Measurements from ENCODE around the gene FRMD4A.
"Not testable (repeated sequence)": the region's sequence is repeated elsewhere in the genome, so short reads cannot be mapped to it uniquely, and the experiment has no call there.

FRMD4A gene

GRCh38 chr10:13924040-13924725, 406.5 kb downstream of the FRMD4A start:
- no peak for DNase-seq (ENCODE audit: low read depth in 1 of 2, low spot score in 1 of 2)

- no peak for DNase-seq (ENCODE audit: low read depth in 1 of 2, low spot score in 1 of 2)
These were observed 408.1 kb downstream of the FRMD4A start for GRCh38 chr10:13922586-13922985.

DNA sequence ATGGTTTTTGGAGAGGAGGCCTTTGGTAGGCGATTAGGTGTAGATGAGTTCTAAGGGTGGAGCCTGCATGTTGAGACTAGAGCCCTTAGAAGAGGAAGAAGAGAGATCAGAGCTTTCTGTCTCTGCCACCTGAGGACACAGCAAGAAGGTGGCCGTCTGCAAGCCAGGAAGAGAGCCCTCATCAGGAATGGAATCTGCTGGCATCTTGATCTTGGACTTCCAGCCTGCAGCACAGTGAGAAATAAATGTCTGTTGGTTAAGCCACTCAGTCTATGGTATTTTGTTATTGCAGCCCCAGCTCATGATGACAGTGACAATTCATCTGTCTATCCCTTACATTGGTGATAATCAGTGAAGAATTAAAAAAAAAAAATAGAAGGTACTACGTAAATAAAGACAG, 408.8 kb downstream of the FRMD4A start:
- no peak for DNase-seq (ENCODE audit: low read depth in 1 of 2, low spot score in 1 of 2)

DNA sequence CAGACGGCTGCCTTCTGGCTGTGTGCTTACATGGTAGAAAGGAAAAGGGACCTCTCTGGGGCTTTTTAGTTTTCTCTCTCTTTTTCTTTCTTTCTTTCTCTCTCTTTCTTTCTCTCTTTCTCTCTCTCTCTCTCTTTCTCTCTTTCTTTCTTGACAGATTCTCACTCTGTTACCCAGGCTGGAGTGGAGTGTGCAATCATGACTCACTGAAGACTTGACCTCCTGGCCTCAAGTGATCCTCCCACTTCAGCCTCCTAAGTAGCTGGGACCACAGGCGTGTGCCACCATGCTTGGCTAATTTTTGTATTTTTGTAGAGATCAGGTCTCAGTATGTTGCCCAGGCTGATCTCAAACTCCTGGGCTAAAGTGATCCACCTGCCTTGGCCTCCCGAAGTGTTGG, 409.6 kb downstream of the FRMD4A start:
- DNase-seq (ENCODE audit: low read depth in 1 of 2, low spot score in 1 of 2), result not testable (repeated sequence)

- no peak for DNase-seq (ENCODE audit: low read depth in 1 of 2, low spot score in 1 of 2)
These were observed 410.3 kb downstream of the FRMD4A start for GRCh38 chr10:13920465-13920864.

GRCh38 chr10:13920031-13920430, 410.7 kb downstream of the FRMD4A start:
- DNase-seq (ENCODE audit: low read depth in 1 of 2, low spot score in 1 of 2), result no peak

- DNase-seq (ENCODE audit: low read depth in 1 of 2, low spot score in 1 of 2), result no peak
These were observed 412.9 kb downstream of the FRMD4A start for GRCh38 chr10:13917791-13918190.

DNA sequence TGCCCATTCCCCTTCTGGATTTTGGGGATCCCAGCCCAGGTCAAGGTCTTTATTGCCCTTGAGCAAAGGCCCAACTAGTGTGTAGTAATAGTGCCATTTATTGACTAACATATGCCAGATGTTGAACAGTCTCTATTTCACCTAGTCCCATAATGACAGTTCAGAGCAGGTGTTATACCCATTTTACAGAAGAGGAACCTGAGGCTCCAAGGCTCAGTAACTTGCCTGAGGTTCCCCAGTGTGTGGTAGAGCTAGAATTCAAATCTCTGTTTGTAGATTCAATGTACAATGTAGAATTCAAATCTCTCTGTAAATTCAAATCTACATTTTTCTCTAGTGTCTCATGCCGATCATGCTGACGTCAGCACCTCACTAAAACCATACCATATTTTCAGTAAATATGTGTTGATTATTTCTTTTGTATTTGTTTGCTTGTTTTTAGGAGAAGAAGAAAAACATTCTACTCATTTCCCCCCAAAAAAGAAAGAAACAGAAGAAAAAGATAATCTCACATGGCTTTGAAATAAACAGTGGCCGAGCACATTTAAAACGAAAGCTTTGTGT, 414.3 kb downstream of the FRMD4A start:
- DNase-seq (ENCODE audit: low read depth in 1 of 2, low spot score in 1 of 2), result no peak

- DNase-seq (ENCODE audit: low read depth in 1 of 2, low spot score in 1 of 2), result no peak
These were observed 415.0 kb downstream of the FRMD4A start for GRCh38 chr10:13915710-13916109.

GRCh38 chr10:13913897-13914296, 416.8 kb downstream of the FRMD4A start:
- no peak for DNase-seq (ENCODE audit: low read depth in 1 of 2, low spot score in 1 of 2)

DNA sequence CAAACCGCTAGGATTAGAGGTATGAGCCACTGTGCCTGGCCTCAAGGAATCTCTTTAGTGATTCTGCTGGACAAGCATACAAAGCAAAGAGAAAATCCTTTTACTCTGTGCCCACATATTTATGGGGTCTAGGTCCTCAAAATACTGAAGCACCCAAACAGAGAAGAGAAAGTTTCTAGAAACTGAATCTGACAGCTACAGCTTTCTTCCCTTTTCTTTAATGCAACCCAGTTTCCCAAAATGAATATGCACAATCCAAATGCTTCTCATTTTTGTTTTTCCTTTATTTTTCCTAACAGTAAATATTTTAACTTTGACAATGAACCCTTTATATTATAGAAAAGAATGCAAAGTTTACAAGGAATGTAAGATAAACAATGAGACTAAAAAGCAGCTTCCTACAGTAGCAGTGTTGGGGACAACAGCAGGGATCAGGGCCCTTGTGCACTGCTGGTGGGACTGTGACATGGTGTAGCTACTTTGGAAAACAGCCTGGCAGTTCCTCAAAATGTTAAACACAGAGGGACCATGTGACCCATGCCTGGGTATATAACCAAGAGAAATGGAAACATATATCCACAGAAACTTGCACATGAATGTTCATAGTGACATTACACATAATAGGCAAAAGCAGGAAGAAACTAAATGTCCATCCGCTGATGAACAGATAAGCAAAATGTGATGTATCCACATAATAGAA, 418.8 kb downstream of the FRMD4A start:
- DNase-seq (ENCODE audit: low read depth in 1 of 2, low spot score in 1 of 2), result no peak

GRCh38 chr10:13909516-13910258, 421.0 kb downstream of the FRMD4A start:
- DNase-seq (ENCODE audit: low read depth in 1 of 2, low spot score in 1 of 2), result no peak

GRCh38 chr10:13908475-13908874, 422.2 kb downstream of the FRMD4A start:
- DNase-seq (ENCODE audit: low read depth in 1 of 2, low spot score in 1 of 2), result no peak

GRCh38 chr10:13907570-13907969, 423.2 kb downstream of the FRMD4A start:
- DNase-seq (ENCODE audit: low read depth in 1 of 2, low spot score in 1 of 2), result no peak

GRCh38 chr10:13905281-13905680, 425.4 kb downstream of the FRMD4A start:
- no peak for DNase-seq (ENCODE audit: low read depth in 1 of 2, low spot score in 1 of 2)

DNA sequence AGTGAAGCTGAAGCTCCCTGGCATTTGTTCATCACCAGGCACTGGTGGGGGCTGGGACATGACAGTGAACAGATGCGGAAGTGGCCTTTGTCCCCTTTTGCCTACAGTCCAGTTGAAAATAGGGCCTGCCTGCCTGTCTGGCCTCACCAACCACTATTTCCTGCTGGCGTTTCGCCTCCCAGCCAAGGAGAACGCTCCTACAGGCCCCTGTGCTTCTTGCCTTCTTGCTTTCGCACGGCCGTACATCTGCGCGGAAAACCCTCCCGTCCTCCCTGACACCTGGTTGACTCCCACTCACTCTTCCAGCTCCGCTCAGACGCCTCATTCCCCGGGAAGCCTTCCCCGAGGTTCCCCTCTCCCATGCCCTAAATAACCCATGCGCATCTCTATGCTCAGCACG, 426.7 kb downstream of the FRMD4A start:
- no peak for DNase-seq (ENCODE audit: low read depth in 1 of 2, low spot score in 1 of 2)

GRCh38 chr10:13902868-13903587, 427.7 kb downstream of the FRMD4A start:
- DNase-seq (ENCODE audit: low read depth in 1 of 2, low spot score in 1 of 2), result no peak

- DNase-seq (ENCODE audit: low read depth in 1 of 2, low spot score in 1 of 2), result no peak
These were observed 430.8 kb downstream of the FRMD4A start for GRCh38 chr10:13899941-13900340.

- not testable (repeated sequence) for DNase-seq (ENCODE audit: low read depth in 1 of 2, low spot score in 1 of 2)
These were observed 434.6 kb downstream of the FRMD4A start for GRCh38 chr10:13896146-13896545.

DNA sequence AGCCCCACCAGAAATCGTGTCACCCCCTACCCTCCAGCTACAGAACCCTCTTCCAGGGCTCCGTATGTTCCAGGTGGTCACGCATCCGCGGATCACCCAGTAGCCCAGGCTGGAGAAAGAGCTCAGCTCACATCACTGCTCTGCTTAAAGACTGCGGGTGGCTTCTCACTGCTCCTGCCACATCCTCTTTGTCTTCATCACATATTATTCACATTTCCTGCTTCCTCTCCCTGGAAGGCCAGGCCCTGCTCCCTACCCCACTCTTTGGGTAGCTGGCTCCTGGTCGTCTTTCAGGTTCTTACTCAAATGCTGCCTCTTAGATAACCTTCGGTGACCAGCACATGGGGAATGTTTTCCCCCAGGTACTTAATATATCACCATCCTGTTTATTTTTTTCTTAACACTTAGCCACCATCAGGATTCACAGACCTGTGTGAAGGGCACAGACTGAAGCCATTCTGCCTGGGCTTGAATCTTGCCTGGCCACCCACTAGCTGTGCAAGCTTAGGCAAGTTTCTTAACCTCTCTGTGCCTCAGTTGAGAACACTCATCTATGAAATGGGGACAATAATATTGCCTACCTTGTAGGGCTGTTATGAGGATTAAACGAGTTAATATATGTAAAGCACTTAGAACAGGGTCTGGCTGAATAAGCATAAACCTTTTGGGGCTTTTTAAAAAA, 436.2 kb downstream of the FRMD4A start:
- no peak for DNase-seq (ENCODE audit: low read depth in 1 of 2, low spot score in 1 of 2)

DNA sequence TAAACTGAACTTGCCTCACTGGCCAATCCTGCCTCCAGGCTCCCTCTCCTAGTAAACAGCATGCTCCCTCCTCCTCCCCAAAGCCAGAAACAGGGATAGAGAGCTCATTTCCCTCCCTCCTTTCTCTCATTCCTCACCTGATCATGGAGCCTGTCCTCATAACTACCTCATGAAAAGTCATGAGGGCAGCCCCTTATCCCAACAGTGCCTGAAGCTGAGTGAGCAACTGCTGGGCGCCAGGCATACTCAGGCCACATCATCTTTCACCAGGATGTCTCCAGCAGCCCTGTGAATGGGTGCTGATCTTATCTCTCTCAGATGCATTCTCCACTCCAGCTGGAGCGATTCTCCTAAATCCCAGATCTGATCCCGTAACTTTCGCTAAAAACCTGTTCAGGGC, 436.8 kb downstream of the FRMD4A start:
- DNase-seq (ENCODE audit: low read depth in 1 of 2, low spot score in 1 of 2), result no peak

Data from activated T-helper 1 cell treated with anti-CD3 and anti-CD28 coated beads, Interleukin-2, amount 50 U/mL, for 16 hours (primary cell).